H9 (cell line): Measurements from ENCODE around the gene RUBCN. TPM values are rescaled to one million over a fixed set of nuclear protein-coding genes. Genes with fewer than 3 reads are reported as not detected.

Experiments used
- DNase-seq: peaks from one replicate; pipeline ENCODE4 v3.0.0-alpha.2; 2017
- H2AFZ ChIP-seq: one replicate; pipeline ENCODE4 v1.6.1; 2013; ENCODE audit warnings: mild to moderate bottlenecking, low read length, control low read depth, moderate library complexity
- H2AK5ac ChIP-seq: 2 replicates; pipeline ENCODE4 v1.6.1; 2013; ENCODE audit warnings: low read length, control low read depth, mixed read lengths; ENCODE audit not compliant: insufficient read length
- H2BK120ac ChIP-seq: one replicate; pipeline ENCODE4 v1.6.1; 2013; ENCODE audit warnings: low read depth, mild to moderate bottlenecking, low read length, control low read depth, inconsistent platforms; ENCODE audit not compliant: poor library complexity, severe bottlenecking
- H2BK12ac ChIP-seq: 2 replicates; pipeline ENCODE4 v1.6.1; 2013; ENCODE audit warnings: low read length, control low read depth, mixed read lengths, low read depth; ENCODE audit not compliant: insufficient read length
- H2BK15ac ChIP-seq: 2 replicates; pipeline ENCODE4 v1.6.1; 2013; ENCODE audit warnings: low read depth, low read length, control low read depth
- H2BK20ac ChIP-seq: one replicate; pipeline ENCODE4 v1.6.1; 2013; ENCODE audit warnings: low read depth, mild to moderate bottlenecking, low read length, control low read depth, inconsistent platforms; ENCODE audit not compliant: poor library complexity, severe bottlenecking
- H2BK5ac ChIP-seq: 2 replicates; pipeline ENCODE4 v1.6.1; 2013; ENCODE audit warnings: low read length, control low read depth, mixed read lengths; ENCODE audit not compliant: insufficient read length
- H3K14ac ChIP-seq: 2 replicates; pipeline ENCODE4 v1.6.1; 2013; ENCODE audit warnings: low read length, control low read depth; ENCODE audit not compliant: insufficient read depth
- H3K18ac ChIP-seq: 2 replicates; pipeline ENCODE4 v1.6.1; 2013; ENCODE audit warnings: low read depth, mild to moderate bottlenecking, mixed read lengths, low read length, control low read depth; ENCODE audit not compliant: insufficient read length
- H3K23ac ChIP-seq: 2 replicates; pipeline ENCODE4 v1.6.1; 2013; ENCODE audit warnings: low read length, control low read depth, mixed read lengths, low read depth; ENCODE audit not compliant: insufficient read length
- H3K23me2 ChIP-seq: 2 replicates; pipeline ENCODE4 v1.6.1; 2013; ENCODE audit warnings: low read depth, mild to moderate bottlenecking, mixed read lengths, low read length, control low read depth; ENCODE audit not compliant: insufficient read length, poor library complexity, severe bottlenecking
- H3K27ac ChIP-seq: 2 replicates; pipeline ENCODE4 v1.5.1; 2013; ENCODE audit warnings: low read length, control low read depth, mixed read lengths, low read depth; ENCODE audit not compliant: insufficient read length
- H3K27me3 ChIP-seq: 2 replicates; pipeline ENCODE4 v1.6.1; 2013; ENCODE audit warnings: low read length, control low read depth, inconsistent platforms; ENCODE audit not compliant: insufficient read depth
- H3K4ac ChIP-seq: 2 replicates; pipeline ENCODE4 v1.6.1; 2013; ENCODE audit warnings: low read depth, mild to moderate bottlenecking, control low read depth, inconsistent platforms, low read length, moderate library complexity
- H3K4me1 ChIP-seq: 2 replicates; pipeline ENCODE4 v1.6.1; 2013; ENCODE audit warnings: low read length, control low read depth, inconsistent platforms; ENCODE audit not compliant: insufficient read depth
- H3K4me2 ChIP-seq: 2 replicates; pipeline ENCODE4 v1.6.1; 2013; ENCODE audit warnings: low read length, control low read depth, mixed read lengths; ENCODE audit not compliant: insufficient read length, insufficient read depth
- H3K56ac ChIP-seq: 2 replicates; pipeline ENCODE4 v1.6.1; 2013; ENCODE audit warnings: low read depth, mild to moderate bottlenecking, mixed read lengths, low read length, control low read depth; ENCODE audit not compliant: insufficient read length
- H3K79me1 ChIP-seq: 2 replicates; pipeline ENCODE4 v1.6.1; 2013; ENCODE audit warnings: low read depth, mild to moderate bottlenecking, moderate library complexity, low read length, control low read depth, inconsistent platforms; ENCODE audit not compliant: insufficient read depth, poor library complexity, severe bottlenecking
- H3K79me2 ChIP-seq: 2 replicates; pipeline ENCODE4 v1.6.1; 2013; ENCODE audit warnings: low read length, control low read depth, inconsistent platforms; ENCODE audit not compliant: insufficient read depth
- H3K9ac ChIP-seq: 2 replicates; pipeline ENCODE4 v1.6.1; 2013; ENCODE audit warnings: low read length, control low read depth, mixed read lengths; ENCODE audit not compliant: insufficient read length; ENCODE audit errors: extremely low read depth
- H3K9me3 ChIP-seq: one replicate; pipeline ENCODE4 v1.6.1; 2013; ENCODE audit warnings: low read depth, low read length, inconsistent platforms; ENCODE audit not compliant: control insufficient read depth
- H3T11ph ChIP-seq: one replicate; pipeline ENCODE4 v1.6.1; 2013; ENCODE audit warnings: mild to moderate bottlenecking, low read length, control low read depth, inconsistent platforms
- H4K20me1 ChIP-seq: one replicate; pipeline ENCODE4 v1.6.1; 2013; ENCODE audit not compliant: control insufficient read depth, insufficient read length, insufficient read depth
- H4K5ac ChIP-seq: 2 replicates; pipeline ENCODE4 v1.6.1; 2013; ENCODE audit warnings: low read depth, mild to moderate bottlenecking, mixed read lengths, low read length, control low read depth; ENCODE audit not compliant: insufficient read length
- H4K8ac ChIP-seq: replicated peaks from 2 replicates; pipeline ENCODE4 v1.6.1; 2013; ENCODE audit warnings: low read length, control low read depth, mixed read lengths, low read depth; ENCODE audit not compliant: insufficient read length
- H4K91ac ChIP-seq: 2 replicates; pipeline ENCODE4 v1.6.1; 2013; ENCODE audit warnings: low read depth, mild to moderate bottlenecking, moderate library complexity, mixed read lengths, low read length, control low read depth; ENCODE audit not compliant: insufficient read length
- H3K27ac Mint-ChIP-seq, 3 experiments: 2 replicates in 2 of 3; 3 replicates in 1 of 3; pipeline ENCODE4 v1.8.0; 2020 to 2021; ENCODE audit warnings: mixed read lengths in 3 of 3, mild to moderate bottlenecking in 1 of 3, moderate library complexity in 1 of 3
- H3K27me3 Mint-ChIP-seq: 2 replicates; pipeline ENCODE4 v1.8.0; 2021; ENCODE audit warnings: low read depth, mild to moderate bottlenecking, moderate library complexity, mixed read lengths
- H3K36me3 Mint-ChIP-seq, 3 experiments: 2 replicates in 2 of 3; 3 replicates in 1 of 3; pipeline ENCODE4 v1.8.0; 2020 to 2021; ENCODE audit warnings: low read depth in 3 of 3, mixed read lengths in 3 of 3; ENCODE audit not compliant: insufficient read depth in 1 of 3
- H3K4me1 Mint-ChIP-seq, 2 experiments: 2 replicates each; pipeline ENCODE4 v1.8.0; 2020; ENCODE audit warnings: mixed read lengths in 2 of 2
- H3K4me3 Mint-ChIP-seq, 2 experiments: 2 replicates in 1 of 2; 3 replicates in 1 of 2; pipeline ENCODE4 v1.8.0; 2020 to 2021; ENCODE audit warnings: mild to moderate bottlenecking in 2 of 2, mixed read lengths in 2 of 2, moderate library complexity in 1 of 2
- H3K9me3 Mint-ChIP-seq, 2 experiments: 2 replicates in 1 of 2; 3 replicates in 1 of 2; pipeline ENCODE4 v1.8.0; 2020; ENCODE audit warnings: mild to moderate bottlenecking in 2 of 2, mixed read lengths in 2 of 2, moderate library complexity in 1 of 2
- CTCF ChIP-seq: fragments of 200-600 bp; sonication (generic); conservative IDR thresholded peaks from 3 replicates; pipeline ENCODE4 v1.8.0; 2021; ENCODE audit warnings: antibody characterized with exemption, mild to moderate bottlenecking
- WGBS: extraction: QIAGEN DNeasy Blood & Tissue Kit; methylation state at CpG from one replicate; pipeline ENCODE4 v1.1.7; 2013; ENCODE audit warnings: missing lambda C conversion rate, low lambda C conversion rate, mixed read lengths; ENCODE audit not compliant: insufficient read length; ENCODE audit errors: extremely low coverage; 5-methylcytosine and 5-hydroxymethylcytosine counted together
- total RNA-seq: library from RNA; stranded (reverse); gene quantifications from 2 replicates; pipeline ENCODE4 v1.2.1, GENCODE V29; 2021

The RUBCN gene
- total RNA-seq, 1 experiment from 2014 or later, result 17.7 TPM

DNA sequence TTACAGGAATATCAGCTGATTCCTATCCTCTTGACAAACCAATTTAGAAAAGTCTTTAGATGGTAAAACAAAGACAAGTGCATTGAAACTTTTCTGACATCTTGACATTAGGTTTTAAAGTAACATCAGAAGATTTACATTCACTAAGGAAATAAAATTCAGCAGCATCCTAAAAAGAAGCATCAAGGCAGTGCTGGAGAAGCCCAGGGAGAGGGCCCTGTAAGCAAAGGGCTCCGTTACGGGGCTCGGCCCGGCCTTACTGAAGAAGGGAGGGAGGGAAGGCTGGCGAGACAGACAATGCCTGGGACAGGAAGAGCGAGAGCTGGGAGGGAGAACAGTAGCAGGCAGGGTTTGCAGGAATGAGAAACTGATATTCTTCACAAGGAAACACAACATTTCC, 39.3 kb downstream of the RUBCN start:
- H4K8ac ChIP-seq, result no peak overlapping the region
- no peak for TF ChIP-seq CTCF
- H3K23ac ChIP-seq, result no peak overlapping the region
- H3K4ac ChIP-seq, result no peak overlapping the region
- H3K79me2 ChIP-seq, result no peaks in the 10 kb centered on the region
- H2AK5ac ChIP-seq, result no peak overlapping the region
- no peaks in the 10 kb centered on the region for H4K20me1 ChIP-seq
- H3K4me2 ChIP-seq, result no peak overlapping the region
- no CpG with 5 or more reads among the region's 6 CpGs for WGBS
- Mint-ChIP-seq H3K4me3 (no peak overlapping the region), H3K4me1 (peaks cover 0 to 7% of the 10 kb centered on the region in 2 experiments; a peak in 2 of 4 replicates), H3K9me3 (no peaks in the 10 kb centered on the region), H3K27me3 (no peaks in the 10 kb centered on the region), H3K36me3 (peaks cover 25 to 66% (median 38%) of the 10 kb centered on the region in 3 experiments; a peak in 6 of 7 replicates), H3K27ac (no peak overlapping the region)
- H2BK12ac ChIP-seq, result no peak overlapping the region
- no peak overlapping the region for H2BK5ac ChIP-seq
- no peak overlapping the region for H4K5ac ChIP-seq
- no peak overlapping the region for H3T11ph ChIP-seq
- H3K56ac ChIP-seq, result no peak overlapping the region
- no peak overlapping the region for H3K27ac ChIP-seq
- no peaks in the 10 kb centered on the region for H3K23me2 ChIP-seq
- H2BK15ac ChIP-seq, result no peak overlapping the region
- no peak overlapping the region for H3K9ac ChIP-seq
- no peak overlapping the region for H2AFZ ChIP-seq
- no peak overlapping the region for H3K18ac ChIP-seq
- H3K4me1 ChIP-seq, result no peaks in the 10 kb centered on the region
- no peak overlapping the region; the same call in 1 of the 2 replicates for H3K14ac ChIP-seq
- H2BK120ac ChIP-seq, result no peak overlapping the region
- H3K79me1 ChIP-seq, result no peaks in the 10 kb centered on the region
- DNase-seq, result no peak
- H3K27me3 ChIP-seq, result no peaks in the 10 kb centered on the region
- H4K91ac ChIP-seq, result no peak overlapping the region
- H3K9me3 ChIP-seq, result no peaks in the 10 kb centered on the region
- no peak overlapping the region for H2BK20ac ChIP-seq
